Subcutaneous abdominal adipose tissue (tissue), 5 donors: ENCODE data around the gene AKT1.
"Not testable (repeated sequence)": the region's sequence is repeated elsewhere in the genome, so short reads cannot be mapped to it uniquely, and the experiment has no call there.

Experiments used
- H3K27ac ChIP-seq: one replicate; pipeline ENCODE4 v1.7.0; 2013; ENCODE audit warnings: low read depth, mild to moderate bottlenecking, inconsistent platforms, low read length, moderate library complexity
- H3K27me3 ChIP-seq, 5 donors: one replicate each; pipeline ENCODE4 v1.7.0; 2013; ENCODE audit warnings: low read length in 5 of 5, inconsistent platforms in 1 of 5; ENCODE audit not compliant: control insufficient read depth in 5 of 5, insufficient read depth in 4 of 5
- H3K36me3 ChIP-seq, 5 donors: one replicate each; pipeline ENCODE4 v1.7.0; 2013; ENCODE audit warnings: low read length in 5 of 5; ENCODE audit not compliant: control insufficient read depth in 5 of 5, insufficient read depth in 5 of 5
- H3K4me1 ChIP-seq, 5 donors: one replicate each; pipeline ENCODE4 v1.7.0; 2013; ENCODE audit warnings: low read length in 5 of 5, mild to moderate bottlenecking in 3 of 5, moderate library complexity in 1 of 5; ENCODE audit not compliant: control insufficient read depth in 5 of 5, insufficient read depth in 5 of 5
- H3K4me3 ChIP-seq, 5 donors: one replicate each; pipeline ENCODE4 v1.7.0; 2013; ENCODE audit warnings: low read length in 5 of 5, low read depth in 1 of 5
- H3K9ac ChIP-seq, 5 donors: one replicate each; pipeline ENCODE4 v1.7.0; 2013; ENCODE audit warnings: low read length in 5 of 5, mild to moderate bottlenecking in 4 of 5, moderate library complexity in 3 of 5
- H3K9me3 ChIP-seq, 5 donors: one replicate each; pipeline ENCODE4 v1.7.0; 2013; ENCODE audit warnings: low read length in 5 of 5; ENCODE audit not compliant: control insufficient read depth in 5 of 5
- donor health status: healthy.
- donor health status: healthy.
- donor health status: healthy.
- donor health status: healthy.
- donor health status: healthy.

The AKT1 gene

DNA sequence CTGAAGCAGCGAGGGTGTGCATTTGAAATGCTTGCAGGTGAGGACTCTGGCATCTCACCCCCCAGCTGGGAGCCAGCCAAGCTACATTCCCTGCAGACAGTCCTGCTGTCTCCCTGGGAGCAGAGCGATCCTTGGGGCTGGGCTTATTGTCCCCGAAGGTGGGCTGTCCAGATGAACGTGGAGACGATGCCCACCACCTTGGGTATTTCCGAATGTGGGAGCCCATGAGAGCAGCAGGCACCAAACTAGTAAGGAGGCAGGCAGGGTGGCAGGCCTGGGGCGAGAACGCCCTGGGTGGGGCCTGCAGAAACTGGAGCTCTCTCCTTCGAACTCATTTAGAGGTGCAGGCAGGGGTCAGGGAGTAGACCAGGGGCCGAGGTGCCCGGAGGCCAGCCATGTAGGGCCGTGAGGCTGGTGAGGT lies 23.8 kb upstream of the AKT1 start:
- no peak overlapping the region for H3K27ac ChIP-seq
- H3K36me3 ChIP-seq, result no peaks in the 10 kb centered on the region
- peaks cover 3 to 37% (median 26%) of the 10 kb centered on the region in 5 donors for H3K4me1 ChIP-seq
- no peaks in the 10 kb centered on the region for H3K27me3 ChIP-seq
- no peak overlapping the region for H3K4me3 ChIP-seq
- H3K9ac ChIP-seq, result no peak overlapping the region
- H3K9me3 ChIP-seq, result peaks cover 0 to 6% (median 3%) of the 10 kb centered on the region in 5 donors

DNA sequence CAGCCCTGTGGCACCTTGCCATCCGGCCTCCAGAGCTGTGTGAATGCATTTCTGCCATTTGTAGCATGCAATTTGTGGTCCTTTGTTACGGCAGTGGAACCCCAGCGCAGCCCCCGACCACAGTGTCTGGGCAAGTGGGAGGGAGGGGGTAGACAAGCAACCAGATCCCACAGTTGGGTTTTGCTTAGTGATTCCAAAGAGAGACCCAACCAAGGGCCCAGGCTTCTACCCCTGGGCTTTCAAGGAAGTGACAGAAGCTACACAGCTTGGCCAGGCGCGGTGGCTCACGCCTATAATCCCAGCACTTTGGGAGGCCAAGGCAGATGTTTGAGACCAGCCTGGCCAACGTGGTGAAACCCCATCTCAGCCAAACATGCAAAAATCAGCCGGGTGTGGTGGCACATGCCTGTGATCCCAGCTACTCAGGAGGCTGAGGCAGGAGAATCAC lies 23.2 kb upstream of the AKT1 start:
- H3K9ac ChIP-seq, result no peak overlapping the region
- no peaks in the 10 kb centered on the region for H3K36me3 ChIP-seq
- peaks cover 3 to 43% (median 26%) of the 10 kb centered on the region in 5 donors for H3K4me1 ChIP-seq
- no peak overlapping the region for H3K27ac ChIP-seq
- no peaks in the 10 kb centered on the region for H3K27me3 ChIP-seq
- H3K4me3 ChIP-seq, result no peak overlapping the region
- H3K9me3 ChIP-seq, result peaks cover 0 to 6% (median 3%) of the 10 kb centered on the region in 5 donors

DNA sequence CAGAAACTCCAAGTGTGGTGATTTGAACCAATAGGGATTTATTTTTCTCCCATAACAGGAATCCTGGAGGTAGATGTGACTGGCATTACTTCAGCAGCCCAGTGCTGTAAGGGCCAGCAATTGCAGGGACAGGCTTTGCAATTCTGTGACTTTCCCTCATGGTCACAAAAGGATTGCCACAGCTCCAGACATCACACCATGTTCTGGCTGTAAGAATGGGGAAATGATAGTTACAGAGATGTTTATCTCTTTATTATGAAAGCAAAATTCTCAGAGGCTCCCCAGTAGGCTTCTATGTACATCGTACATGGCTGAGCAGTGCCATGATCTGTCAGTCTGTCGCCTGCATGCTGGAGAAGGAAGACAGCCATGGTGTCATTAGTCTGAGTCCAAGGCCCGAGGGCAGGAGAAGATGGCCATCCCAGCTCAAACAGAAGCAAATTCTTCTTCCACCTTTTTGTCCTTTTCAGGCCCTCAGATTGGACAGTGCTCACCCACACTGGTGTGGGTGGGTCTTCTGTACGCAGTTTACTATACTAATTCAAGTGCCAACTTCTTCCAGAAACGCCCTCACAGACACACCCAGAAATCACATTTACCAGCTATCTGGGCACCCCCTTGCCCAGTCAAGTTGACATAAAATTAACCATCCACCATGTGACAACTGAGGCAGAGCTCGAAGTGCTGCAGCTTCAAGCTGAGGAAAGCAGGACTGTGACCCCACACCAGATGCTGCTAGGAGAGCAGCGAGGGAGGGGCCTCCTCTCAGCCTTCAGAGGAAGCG lies 22.6 kb upstream of the AKT1 start:
- peaks cover 3 to 44% (median 26%) of the 10 kb centered on the region in 5 donors for H3K4me1 ChIP-seq

DNA sequence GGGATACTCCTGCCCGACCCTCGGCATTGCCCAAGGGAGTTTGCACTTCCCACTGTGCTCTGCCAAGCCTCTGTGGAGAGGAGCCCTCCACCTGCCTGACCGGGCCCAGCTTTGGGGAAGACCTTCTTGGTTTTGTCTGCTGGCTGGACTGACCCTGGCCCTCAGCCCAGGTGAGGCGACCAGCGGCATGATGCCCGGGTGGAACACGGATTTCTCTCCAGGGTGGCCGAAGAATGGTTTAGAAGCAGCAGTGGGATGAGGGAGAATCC lies 21.0 kb upstream of the AKT1 start:
- no peaks in the 10 kb centered on the region for H3K27me3 ChIP-seq
- peaks cover 3 to 44% (median 26%) of the 10 kb centered on the region in 5 donors for H3K4me1 ChIP-seq
- peak overlapping the region; percentile 77 to 90 (median 78) for H3K4me3 ChIP-seq
- no peaks in the 10 kb centered on the region for H3K36me3 ChIP-seq
- H3K9ac ChIP-seq, result peak overlapping the region; percentile 73 to 94 (median 86)
- peak overlapping the region; percentile 91 for H3K27ac ChIP-seq
- peaks cover 0 to 6% (median 3%) of the 10 kb centered on the region in 5 donors for H3K9me3 ChIP-seq

More for the DNA sequence above, 22.6 kb upstream of the AKT1 start:
- H3K27ac ChIP-seq, result no peak overlapping the region
- H3K4me3 ChIP-seq, result no peak overlapping the region
- no peaks in the 10 kb centered on the region for H3K27me3 ChIP-seq
- H3K9me3 ChIP-seq, result peaks cover 0 to 6% (median 3%) of the 10 kb centered on the region in 5 donors
- no peak overlapping the region for H3K9ac ChIP-seq
- no peaks in the 10 kb centered on the region for H3K36me3 ChIP-seq

DNA sequence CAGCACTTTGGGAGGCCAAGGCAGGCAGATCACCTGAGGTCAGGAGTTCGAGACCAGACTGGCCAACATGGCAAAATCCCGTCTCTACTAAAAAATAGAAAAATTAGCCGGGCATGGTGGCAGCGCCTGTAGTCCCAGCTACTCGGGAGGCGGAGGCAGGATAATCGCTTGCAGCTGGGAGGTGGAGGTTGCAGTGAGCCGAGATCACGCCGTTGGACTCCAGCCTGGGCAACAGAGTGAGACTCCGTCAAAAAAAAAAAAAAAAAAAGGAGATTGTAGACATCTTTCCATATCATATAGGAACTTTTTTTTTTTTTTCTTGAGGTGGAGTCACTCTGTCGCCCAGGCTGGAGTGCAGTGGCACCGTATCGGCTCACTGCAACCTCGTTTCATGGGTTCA lies 19.2 kb upstream of the AKT1 start:
- H3K27me3 ChIP-seq, H3K36me3 ChIP-seq, H3K9me3 ChIP-seq: not testable (repeated sequence)
- H3K4me1 ChIP-seq, result peaks cover 3 to 35% (median 18%) of the 10 kb centered on the region in 5 donors
- H3K27ac ChIP-seq, result peak overlapping the region; percentile 91
- H3K9ac ChIP-seq, result peak overlapping the region in 1 of 5 donors; percentile 86
- H3K4me3 ChIP-seq, result peak overlapping the region in 4 of 5 donors; percentile 62 to 90 (median 79)

DNA sequence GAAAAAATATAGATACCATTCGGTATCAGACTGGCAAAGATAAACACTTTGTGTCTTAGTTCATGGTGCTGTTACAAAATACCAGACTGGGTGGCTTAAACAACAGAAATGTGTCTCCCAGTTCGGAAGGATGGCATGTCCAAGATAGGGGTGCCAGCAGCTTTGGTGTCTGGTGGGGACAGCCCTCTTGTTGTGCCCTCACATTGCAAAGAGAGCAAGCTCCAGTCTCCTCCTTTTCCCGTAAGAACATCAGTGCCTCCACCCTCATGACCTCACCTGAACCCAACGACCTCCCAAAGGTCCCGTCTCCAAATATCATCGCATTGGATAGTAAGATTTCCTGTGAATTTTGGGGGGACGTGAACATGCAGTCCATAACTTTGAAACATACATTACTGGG lies 17.7 kb upstream of the AKT1 start:
- H3K36me3 ChIP-seq, result no peaks in the 10 kb centered on the region
- H3K4me3 ChIP-seq, result no peak overlapping the region
- peaks cover 3 to 35% (median 18%) of the 10 kb centered on the region in 5 donors for H3K4me1 ChIP-seq
- no peak overlapping the region for H3K27ac ChIP-seq
- H3K9ac ChIP-seq, result no peak overlapping the region
- H3K27me3 ChIP-seq, result no peaks in the 10 kb centered on the region
- peaks cover 0 to 6% (median 3%) of the 10 kb centered on the region in 5 donors for H3K9me3 ChIP-seq

DNA sequence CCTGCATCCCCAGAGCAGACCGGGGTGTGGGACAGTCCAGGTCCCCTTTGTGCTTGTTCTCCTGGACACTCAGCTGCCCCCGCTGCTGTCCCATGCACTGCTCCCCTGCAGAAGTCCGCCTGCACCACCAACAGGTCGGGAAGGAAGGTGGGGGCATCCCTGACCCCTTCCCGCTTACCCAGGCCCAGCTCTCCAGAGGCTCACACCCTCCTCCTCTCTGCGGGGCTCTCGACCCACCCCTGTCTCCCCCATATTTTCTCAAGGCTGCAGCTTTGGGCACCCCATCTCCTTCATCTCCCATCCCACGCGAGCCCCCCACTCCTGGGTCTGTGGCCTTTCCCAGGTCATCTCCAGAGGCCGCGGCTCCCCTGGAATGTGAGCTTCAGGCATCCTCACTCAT lies 14.8 kb upstream of the AKT1 start:
- H3K4me1 ChIP-seq, result peaks cover 0 to 21% (median 8%) of the 10 kb centered on the region in 5 donors
- no peak overlapping the region for H3K4me3 ChIP-seq
- H3K9me3 ChIP-seq, result no peaks in the 10 kb centered on the region
- no peak overlapping the region for H3K27ac ChIP-seq
- H3K36me3 ChIP-seq, result no peaks in the 10 kb centered on the region
- no peaks in the 10 kb centered on the region for H3K27me3 ChIP-seq
- H3K9ac ChIP-seq, result no peak overlapping the region

DNA sequence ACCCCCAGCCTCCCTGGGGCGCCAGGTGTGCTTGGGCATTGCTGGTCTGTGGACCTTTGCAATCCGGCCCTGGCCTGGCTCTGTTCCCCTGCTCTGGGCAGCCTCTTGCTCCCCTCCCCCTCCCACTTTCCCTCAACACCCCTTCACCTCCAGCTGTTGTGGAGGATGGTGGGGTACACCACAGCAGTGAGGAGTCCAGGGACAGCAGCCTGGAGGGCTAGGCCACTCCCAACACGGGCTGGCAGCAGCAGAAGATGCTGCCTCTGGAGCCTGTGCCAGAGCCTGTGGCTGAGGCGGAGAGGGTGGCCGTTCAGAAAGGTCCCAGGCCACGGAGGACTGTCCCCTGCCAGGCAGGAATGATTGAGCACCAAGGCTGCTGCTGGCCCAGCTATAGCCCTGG lies 12.9 kb upstream of the AKT1 start:
- Histone ChIP-seq H3K27me3 (no peaks in the 10 kb centered on the region), H3K4me3 (no peak overlapping the region), H3K9ac (no peak overlapping the region), H3K9me3 (no peaks in the 10 kb centered on the region), H3K4me1 (peaks cover 0 to 5% (median 0%) of the 10 kb centered on the region in 5 donors), H3K27ac (no peak overlapping the region), H3K36me3 (no peaks in the 10 kb centered on the region)

DNA sequence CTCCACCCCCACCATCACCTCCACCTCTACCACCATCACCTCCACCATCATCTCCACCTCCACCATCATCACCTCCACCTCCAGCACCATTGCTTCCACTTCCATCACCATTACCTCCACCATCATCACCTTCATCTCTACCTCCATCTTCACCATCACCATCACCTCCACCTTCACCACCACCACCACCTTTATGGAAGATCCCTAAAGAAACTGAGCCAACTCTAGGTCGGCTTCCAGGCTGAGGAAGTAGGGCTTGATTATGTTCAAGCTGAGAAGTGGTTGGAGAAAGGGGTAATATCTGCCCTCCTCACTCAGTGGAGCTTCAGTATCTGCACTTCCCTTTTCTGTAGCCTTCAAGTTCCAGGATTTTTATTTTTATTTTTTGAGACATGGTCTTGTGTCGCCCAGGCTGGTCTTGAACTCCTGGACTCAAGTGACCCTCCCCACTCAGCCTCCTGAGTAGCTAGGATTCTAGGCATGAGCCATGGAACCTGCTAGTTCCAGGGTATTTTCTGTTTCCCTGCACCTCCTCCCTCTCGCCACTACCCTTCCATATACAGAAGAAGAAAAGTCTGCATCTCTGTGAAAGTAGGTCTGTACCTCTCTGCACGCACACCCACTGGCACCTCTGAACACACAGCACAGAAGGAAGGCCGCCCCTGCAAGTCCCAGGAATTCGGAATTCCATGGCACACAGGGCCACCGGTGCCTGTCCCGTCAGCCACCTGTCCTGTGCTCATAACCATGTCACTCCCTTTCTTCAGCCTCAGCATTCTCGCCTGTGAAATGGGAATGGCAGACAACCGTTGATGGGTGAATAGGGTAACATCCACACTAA lies 11.3 kb upstream of the AKT1 start:
- Histone ChIP-seq H3K27me3 (no peaks in the 10 kb centered on the region), H3K4me3 (no peak overlapping the region), H3K9ac (no peak overlapping the region), H3K9me3 (no peaks in the 10 kb centered on the region), H3K27ac (no peak overlapping the region), H3K36me3 (no peaks in the 10 kb centered on the region), H3K4me1 (peaks cover 3 to 20% (median 8%) of the 10 kb centered on the region in 5 donors)
